Measurements from ENCODE around the gene UBR4.

DNA sequence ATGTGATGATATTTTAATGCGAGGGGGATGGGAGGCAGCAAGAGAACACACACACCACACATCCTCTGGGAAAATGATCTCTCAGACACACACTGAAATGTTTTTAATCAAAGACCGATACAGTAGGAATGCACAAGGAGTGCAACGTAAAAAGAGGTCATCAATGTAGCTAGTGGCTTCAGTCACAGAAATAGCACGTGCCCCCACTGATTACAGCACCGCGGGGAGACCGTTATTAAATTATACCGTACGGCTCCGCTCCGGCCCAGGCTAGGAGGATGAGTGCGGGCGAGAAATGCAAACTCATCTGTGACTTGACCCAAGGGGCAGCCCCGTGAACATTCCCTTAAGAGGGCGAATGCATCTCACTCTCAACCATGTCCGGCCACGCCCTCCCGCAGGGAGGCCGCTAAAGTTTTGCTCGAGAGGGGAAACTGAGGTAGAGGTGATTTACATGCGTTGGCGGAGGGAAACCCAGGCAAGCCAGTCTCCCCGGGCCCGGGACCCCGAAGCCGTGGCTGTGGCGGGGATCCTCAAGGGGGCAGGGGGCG, 552 bp downstream of the UBR4 start:
- TF ChIP-seq EZH2phosphoT487 (IDR thresholded peaks at IDR 0.05; ENCODE audit: borderline replicate concordance, low read depth) = no peak
- TF ChIP-seq MAX (IDR thresholded peaks at IDR 0.05; ENCODE audit: low read depth) = no peak
- TF ChIP-seq NFIC (IDR thresholded peaks at IDR 0.05; ENCODE audit: borderline replicate concordance) = no peak
- TF ChIP-seq, protein P1, sequence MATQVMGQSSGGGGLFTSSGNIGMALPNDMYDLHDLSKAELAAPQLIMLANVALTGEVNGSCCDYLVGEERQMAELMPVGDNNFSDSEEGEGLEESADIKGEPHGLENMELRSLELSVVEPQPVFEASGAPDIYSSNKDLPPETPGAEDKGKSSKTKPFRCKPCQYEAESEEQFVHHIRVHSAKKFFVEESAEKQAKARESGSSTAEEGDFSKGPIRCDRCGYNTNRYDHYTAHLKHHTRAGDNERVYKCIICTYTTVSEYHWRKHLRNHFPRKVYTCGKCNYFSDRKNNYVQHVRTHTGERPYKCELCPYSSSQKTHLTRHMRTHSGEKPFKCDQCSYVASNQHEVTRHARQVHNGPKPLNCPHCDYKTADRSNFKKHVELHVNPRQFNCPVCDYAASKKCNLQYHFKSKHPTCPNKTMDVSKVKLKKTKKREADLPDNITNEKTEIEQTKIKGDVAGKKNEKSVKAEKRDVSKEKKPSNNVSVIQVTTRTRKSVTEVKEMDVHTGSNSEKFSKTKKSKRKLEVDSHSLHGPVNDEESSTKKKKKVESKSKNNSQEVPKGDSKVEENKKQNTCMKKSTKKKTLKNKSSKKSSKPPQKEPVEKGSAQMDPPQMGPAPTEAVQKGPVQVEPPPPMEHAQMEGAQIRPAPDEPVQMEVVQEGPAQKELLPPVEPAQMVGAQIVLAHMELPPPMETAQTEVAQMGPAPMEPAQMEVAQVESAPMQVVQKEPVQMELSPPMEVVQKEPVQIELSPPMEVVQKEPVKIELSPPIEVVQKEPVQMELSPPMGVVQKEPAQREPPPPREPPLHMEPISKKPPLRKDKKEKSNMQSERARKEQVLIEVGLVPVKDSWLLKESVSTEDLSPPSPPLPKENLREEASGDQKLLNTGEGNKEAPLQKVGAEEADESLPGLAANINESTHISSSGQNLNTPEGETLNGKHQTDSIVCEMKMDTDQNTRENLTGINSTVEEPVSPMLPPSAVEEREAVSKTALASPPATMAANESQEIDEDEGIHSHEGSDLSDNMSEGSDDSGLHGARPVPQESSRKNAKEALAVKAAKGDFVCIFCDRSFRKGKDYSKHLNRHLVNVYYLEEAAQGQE (IDR thresholded peaks at IDR 0.05; ENCODE audit: low read depth, low read length) = no peak
- TF ChIP-seq, protein P2, sequence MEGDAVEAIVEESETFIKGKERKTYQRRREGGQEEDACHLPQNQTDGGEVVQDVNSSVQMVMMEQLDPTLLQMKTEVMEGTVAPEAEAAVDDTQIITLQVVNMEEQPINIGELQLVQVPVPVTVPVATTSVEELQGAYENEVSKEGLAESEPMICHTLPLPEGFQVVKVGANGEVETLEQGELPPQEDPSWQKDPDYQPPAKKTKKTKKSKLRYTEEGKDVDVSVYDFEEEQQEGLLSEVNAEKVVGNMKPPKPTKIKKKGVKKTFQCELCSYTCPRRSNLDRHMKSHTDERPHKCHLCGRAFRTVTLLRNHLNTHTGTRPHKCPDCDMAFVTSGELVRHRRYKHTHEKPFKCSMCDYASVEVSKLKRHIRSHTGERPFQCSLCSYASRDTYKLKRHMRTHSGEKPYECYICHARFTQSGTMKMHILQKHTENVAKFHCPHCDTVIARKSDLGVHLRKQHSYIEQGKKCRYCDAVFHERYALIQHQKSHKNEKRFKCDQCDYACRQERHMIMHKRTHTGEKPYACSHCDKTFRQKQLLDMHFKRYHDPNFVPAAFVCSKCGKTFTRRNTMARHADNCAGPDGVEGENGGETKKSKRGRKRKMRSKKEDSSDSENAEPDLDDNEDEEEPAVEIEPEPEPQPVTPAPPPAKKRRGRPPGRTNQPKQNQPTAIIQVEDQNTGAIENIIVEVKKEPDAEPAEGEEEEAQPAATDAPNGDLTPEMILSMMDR (IDR thresholded peaks at IDR 0.05) = no peak
- no peak for TF ChIP-seq EP300 (IDR thresholded peaks at IDR 0.05; ENCODE audit: borderline replicate concordance in 1 of 2, low read depth in 1 of 2, low read length in 1 of 2)
- no peak for TF ChIP-seq USF2 (IDR thresholded peaks at IDR 0.05; ENCODE audit: borderline replicate concordance, low read depth, low read length)
- no peak for TF ChIP-seq SMC3 (IDR thresholded peaks at IDR 0.05; ENCODE audit: low read depth, low read length)
- TF ChIP-seq SIN3A (IDR thresholded peaks at IDR 0.05; ENCODE audit: borderline replicate concordance, low read depth, low read length) = no peak
